Muscle of leg (tissue), 11 donors: ENCODE measurements around the gene BZW2. TPM values are rescaled to one million over a fixed set of nuclear protein-coding genes. Genes with fewer than 3 reads are reported as not detected.

Source experiments
- DNase-seq: peaks from one replicate; pipeline ENCODE4 v3.0.0; 2013
- H3K27ac ChIP-seq: one replicate; pipeline ENCODE4 v1.5.1; 2013; ENCODE audit warnings: mild to moderate bottlenecking, low read length, control low read depth
- H3K27me3 ChIP-seq: one replicate; pipeline ENCODE4 v1.6.1; 2013; ENCODE audit warnings: low read length; ENCODE audit not compliant: control insufficient read depth, insufficient read depth
- H3K36me3 ChIP-seq: one replicate; pipeline ENCODE4 v1.6.1; 2013; ENCODE audit warnings: low read length; ENCODE audit not compliant: control insufficient read depth, insufficient read depth
- H3K4me1 ChIP-seq: one replicate; pipeline ENCODE4 v1.6.1; 2013; ENCODE audit warnings: low read length; ENCODE audit not compliant: control insufficient read depth, insufficient read depth
- H3K4me3 ChIP-seq: one replicate; pipeline ENCODE4 v1.5.1; 2013; ENCODE audit warnings: low read length, control low read depth
- H3K9me3 ChIP-seq: replicated peaks from 2 replicates; pipeline ENCODE4 v1.6.1; 2013; ENCODE audit warnings: low read depth, low read length; ENCODE audit not compliant: control insufficient read depth
- WGBS: methylation state at CpG from one replicate; pipeline ENCODE4 v1.1.5; 2013; ENCODE audit warnings: missing lambda C conversion rate; ENCODE audit not compliant: insufficient coverage; 5-methylcytosine and 5-hydroxymethylcytosine counted together
- polyA plus RNA-seq, 8 donors: library from polyadenylated mRNA; unstranded; fragments of 120-200 nt; gene quantifications; one replicate each; pipeline versions ENCODE4 v1.2.1 to v1.2.3, GENCODE V29; 2013; ENCODE audit warnings: inconsistent platforms in 1 of 8, low replicate concordance in 1 of 8; ENCODE audit not compliant: insufficient read length in 8 of 8, insufficient read depth in 1 of 8
- total RNA-seq: library from RNA; stranded (reverse); fragments of 120-200 nt; gene quantifications from one replicate; pipeline ENCODE4 v1.2.4, GENCODE V29; 2013

BZW2 gene
- total and polyA plus RNA-seq, 9 donors, result 119 to 186 (median 147) TPM

- H3K27me3 ChIP-seq, result no peaks in the 10 kb centered on the region
- H3K27ac ChIP-seq, result no peak overlapping the region
- H3K4me1 ChIP-seq, result no peaks in the 10 kb centered on the region
- H3K4me3 ChIP-seq, result no peak overlapping the region
- peaks cover 21% of the 10 kb centered on the region for H3K36me3 ChIP-seq
- no peaks in the 10 kb centered on the region for H3K9me3 ChIP-seq
- DNase-seq, result no peak
- WGBS, result no CpG with 5 or more reads among the region's 5 CpGs
Measured at GRCh38 chr7:16615228-16615627, 30.8 kb upstream of the BZW2 start.

GRCh38 chr7:16616122-16616521 lies 29.9 kb upstream of the BZW2 start:
- H3K4me1 ChIP-seq, result no peaks in the 10 kb centered on the region
- peaks cover 21% of the 10 kb centered on the region for H3K36me3 ChIP-seq
- no peak overlapping the region for H3K27ac ChIP-seq
- H3K9me3 ChIP-seq, result no peaks in the 10 kb centered on the region
- no peaks in the 10 kb centered on the region for H3K27me3 ChIP-seq
- H3K4me3 ChIP-seq, result no peak overlapping the region
- no peak for DNase-seq
- no CpG with 5 or more reads among the region's 4 CpGs for WGBS

GRCh38 chr7:16616542-16616941 lies 29.4 kb upstream of the BZW2 start:
- Histone ChIP-seq H3K36me3 (peaks cover 19% of the 10 kb centered on the region), H3K27ac (no peak overlapping the region), H3K9me3 (no peaks in the 10 kb centered on the region), H3K27me3 (no peaks in the 10 kb centered on the region), H3K4me1 (no peaks in the 10 kb centered on the region), H3K4me3 (no peak overlapping the region)
- no peak for DNase-seq
- 88% methylated on average over 17 of the region's 18 CpGs for WGBS

GRCh38 chr7:16619979-16620408 lies 26.0 kb upstream of the BZW2 start:
- Histone ChIP-seq H3K27me3 (no peaks in the 10 kb centered on the region), H3K4me1 (no peaks in the 10 kb centered on the region), H3K27ac (peak overlapping the region; percentile 54), H3K36me3 (peaks cover 16% of the 10 kb centered on the region), H3K4me3 (no peak overlapping the region), H3K9me3 (no peaks in the 10 kb centered on the region)
- no CpG with 5 or more reads among the region's 2 CpGs for whole genome bisulfite sequencing
- peak; percentile 50 for DNase-seq

- Histone ChIP-seq H3K27me3 (no peaks in the 10 kb centered on the region), H3K4me3 (no peak overlapping the region), H3K4me1 (no peaks in the 10 kb centered on the region), H3K36me3 (peaks cover 9% of the 10 kb centered on the region), H3K9me3 (no peaks in the 10 kb centered on the region), H3K27ac (no peak overlapping the region)
- no peak for DNase-seq
- WGBS, result no CpG with 5 or more reads among the region's 2 CpGs
Measured at GRCh38 chr7:16626388-16626787, 19.6 kb upstream of the BZW2 start.

- no peak for DNase-seq
- no peak overlapping the region for H3K27ac ChIP-seq
- H3K4me3 ChIP-seq, result no peak overlapping the region
- H3K27me3 ChIP-seq, result no peaks in the 10 kb centered on the region
- WGBS, result no CpG with 5 or more reads among the region's 2 CpGs
- no peaks in the 10 kb centered on the region for H3K9me3 ChIP-seq
- H3K36me3 ChIP-seq, result peaks cover 9% of the 10 kb centered on the region
- no peaks in the 10 kb centered on the region for H3K4me1 ChIP-seq
Measured at GRCh38 chr7:16627236-16627635, 18.7 kb upstream of the BZW2 start.

GRCh38 chr7:16630654-16631053 lies 15.3 kb upstream of the BZW2 start:
- peaks cover 9% of the 10 kb centered on the region for H3K36me3 ChIP-seq
- no peaks in the 10 kb centered on the region for H3K27me3 ChIP-seq
- no peak overlapping the region for H3K27ac ChIP-seq
- WGBS, result 40% methylated on average over 1 of the region's 1 CpG
- H3K9me3 ChIP-seq, result no peaks in the 10 kb centered on the region
- no peaks in the 10 kb centered on the region for H3K4me1 ChIP-seq
- DNase-seq, result no peak
- H3K4me3 ChIP-seq, result no peak overlapping the region

GRCh38 chr7:16634271-16634738 lies 11.7 kb upstream of the BZW2 start:
- 33% methylated on average over 2 of the region's 4 CpGs for WGBS
- H3K4me3 ChIP-seq, result no peak overlapping the region
- H3K36me3 ChIP-seq, result peaks cover 9% of the 10 kb centered on the region
- DNase-seq, result peak; percentile 47
- no peaks in the 10 kb centered on the region for H3K27me3 ChIP-seq
- H3K27ac ChIP-seq, result no peak overlapping the region
- peaks cover 11% of the 10 kb centered on the region for H3K4me1 ChIP-seq
- H3K9me3 ChIP-seq, result no peaks in the 10 kb centered on the region

GRCh38 chr7:16636555-16637101 lies 9.4 kb upstream of the BZW2 start:
- no peak overlapping the region for H3K4me3 ChIP-seq
- H3K36me3 ChIP-seq, result peaks cover 8% of the 10 kb centered on the region
- peak; percentile 96 for DNase-seq
- H3K27me3 ChIP-seq, result no peaks in the 10 kb centered on the region
- H3K9me3 ChIP-seq, result no peaks in the 10 kb centered on the region
- WGBS, result no CpG with 5 or more reads among the region's 1 CpG
- peaks cover 11% of the 10 kb centered on the region for H3K4me1 ChIP-seq
- H3K27ac ChIP-seq, result peak overlapping the region; percentile 72

GRCh38 chr7:16637379-16637778 lies 8.6 kb upstream of the BZW2 start:
- 55% methylated on average over 2 of the region's 5 CpGs for WGBS
- H3K4me3 ChIP-seq, result no peak overlapping the region
- no peaks in the 10 kb centered on the region for H3K27me3 ChIP-seq
- peak; percentile 63 for DNase-seq
- H3K9me3 ChIP-seq, result no peaks in the 10 kb centered on the region
- peak overlapping the region; percentile 72 for H3K27ac ChIP-seq
- peaks cover 11% of the 10 kb centered on the region for H3K4me1 ChIP-seq
- H3K36me3 ChIP-seq, result peaks cover 8% of the 10 kb centered on the region
